ENCODE measurements around the gene NTN4. TPM values are rescaled to one million over a fixed set of nuclear protein-coding genes. Genes with fewer than 3 reads are reported as not detected.

The NTN4 gene
- total and polyA plus RNA-seq, 4 donors = 3.2 to 30.5 (median 15.0) TPM

DNA sequence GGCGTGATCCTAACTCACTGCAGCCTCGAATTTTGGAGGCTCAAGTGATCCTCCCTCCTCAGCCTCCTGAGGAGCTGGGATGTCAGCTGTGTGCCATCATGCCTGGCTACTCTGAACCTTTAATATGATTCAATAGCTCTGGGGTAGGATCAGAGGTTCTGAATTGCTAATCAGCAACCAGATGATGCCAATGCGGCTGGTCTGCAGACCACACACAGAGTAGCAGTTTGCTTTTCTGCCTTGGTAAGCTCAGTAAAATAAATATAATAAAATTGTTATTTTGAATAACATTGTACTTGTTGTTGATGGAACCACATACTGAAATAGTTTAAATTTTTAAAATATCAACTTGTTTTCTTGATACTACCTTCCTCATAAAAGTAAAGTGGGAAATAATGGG, 86.6 kb downstream of the NTN4 start (continued):
- TF ChIP-seq, protein P1, sequence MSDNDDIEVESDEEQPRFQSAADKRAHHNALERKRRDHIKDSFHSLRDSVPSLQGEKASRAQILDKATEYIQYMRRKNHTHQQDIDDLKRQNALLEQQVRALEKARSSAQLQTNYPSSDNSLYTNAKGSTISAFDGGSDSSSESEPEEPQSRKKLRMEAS (IDR thresholded peaks at IDR 0.05) = no peak
- TF ChIP-seq TAF1 (conservative IDR thresholded peaks at IDR 0.05) = no peak
- no peak for TF ChIP-seq EGR1 (IDR thresholded peaks at IDR 0.05; ENCODE audit: low read depth in 2 of 2)

DNA sequence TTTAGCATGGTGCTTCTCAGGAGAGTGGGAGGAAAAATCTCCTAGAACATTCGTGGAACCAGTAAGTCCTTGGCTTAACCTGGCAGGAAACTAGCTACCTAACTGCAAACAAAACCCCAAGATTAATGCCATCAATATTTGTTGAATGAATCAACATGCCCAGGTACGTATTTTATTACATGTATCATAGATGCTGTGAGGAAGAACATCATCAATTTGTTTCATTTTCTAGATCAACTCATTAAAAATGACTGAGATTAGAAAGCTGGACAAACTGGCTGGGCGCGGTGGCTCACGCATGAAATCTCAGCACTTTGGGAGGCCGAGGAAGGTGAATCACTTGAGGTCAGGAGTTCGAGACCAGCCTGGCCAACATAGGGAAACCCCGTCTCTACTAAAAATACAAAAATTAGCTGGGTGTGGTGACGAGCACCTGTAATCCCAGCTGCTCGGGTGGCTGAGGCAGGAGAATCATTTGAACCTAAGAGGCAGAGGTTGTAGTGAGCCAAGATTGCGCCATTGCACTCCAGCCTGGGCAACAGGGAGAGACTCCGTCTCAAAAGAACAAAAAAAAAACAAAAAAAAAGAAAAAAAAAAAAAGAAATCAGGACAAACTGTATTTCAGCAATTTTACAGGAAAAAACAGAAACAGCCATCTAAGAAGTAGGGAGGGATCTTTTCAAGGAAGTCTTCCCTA, 88.7 kb downstream of the NTN4 start:
- TF ChIP-seq FOXA1 (IDR thresholded peaks at IDR 0.05) (no peak), GABPA (IDR thresholded peaks at IDR 0.05 in 1 of 2, conservative IDR thresholded peaks at IDR 0.05 in 1 of 2) (no peak), YY1 (IDR thresholded peaks at IDR 0.05) (no peak), TAF1 (conservative IDR thresholded peaks at IDR 0.05) (no peak), FOXA2 (IDR thresholded peaks at IDR 0.05) (no peak), JUND (IDR thresholded peaks at IDR 0.05) (no peak), NR2F2 (IDR thresholded peaks at IDR 0.05) (no peak)
- TF ChIP-seq, protein P2, sequence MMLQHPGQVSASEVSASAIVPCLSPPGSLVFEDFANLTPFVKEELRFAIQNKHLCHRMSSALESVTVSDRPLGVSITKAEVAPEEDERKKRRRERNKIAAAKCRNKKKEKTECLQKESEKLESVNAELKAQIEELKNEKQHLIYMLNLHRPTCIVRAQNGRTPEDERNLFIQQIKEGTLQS (IDR thresholded peaks at IDR 0.05) = no peak
- H3K36me3 ChIP-seq (ENCODE audit: control insufficient read depth in 4 of 4, insufficient read depth in 3 of 4, low read depth in 1 of 4, low read length in 3 of 4) = peaks cover 0 to 5% (median 0%) of the 10 kb centered on the region in 4 donors
- 72% methylated on average over 12 of the region's 12 CpGs for WGBS
- no peak for DNase-seq (ENCODE audit: low spot score)
- H3K9ac ChIP-seq (ENCODE audit: low read depth in 1 of 2, low read length in 2 of 2) = no peak overlapping the region
- no peaks in the 10 kb centered on the region for H3K9me3 ChIP-seq (ENCODE audit: control insufficient read depth in 4 of 4, low read length in 3 of 4)
- H3K27me3 ChIP-seq (ENCODE audit: control insufficient read depth in 4 of 4, insufficient read depth in 4 of 4, low read length in 3 of 4) = no peaks in the 10 kb centered on the region
- H3K27ac ChIP-seq (ENCODE audit: low read depth in 1 of 2, low read length in 2 of 2) = no peak overlapping the region
- H3K4me3 ChIP-seq (ENCODE audit: low read depth in 1 of 3, low read length in 3 of 3) = no peak overlapping the region
- H3K4me1 ChIP-seq (ENCODE audit: control insufficient read depth in 4 of 4, insufficient read depth in 4 of 4, low read length in 3 of 4) = peaks cover 3 to 31% (median 14%) of the 10 kb centered on the region in 4 donors

DNA sequence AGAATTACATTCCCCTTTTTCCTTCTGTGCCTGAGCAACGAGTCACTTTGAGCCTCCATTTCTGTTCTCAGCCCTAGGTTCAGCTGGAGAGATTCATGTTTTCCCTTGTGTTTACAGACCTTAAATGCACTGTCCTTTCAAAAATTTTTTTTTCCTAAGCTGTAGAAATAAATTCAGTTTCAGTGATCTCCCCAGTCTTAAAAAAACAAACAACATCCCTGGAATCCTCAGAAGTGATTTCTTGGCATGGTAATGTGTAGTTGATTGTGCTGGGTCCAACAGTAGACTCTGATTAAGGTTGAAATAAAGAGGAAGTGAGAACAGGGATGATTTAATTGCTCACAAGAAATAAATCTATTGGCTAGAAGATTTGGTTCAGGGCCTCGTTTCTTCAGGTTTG, 89.3 kb downstream of the NTN4 start:
- no peak overlapping the region for H3K27ac ChIP-seq (ENCODE audit: low read depth in 1 of 2, low read length in 2 of 2)
- WGBS = 55% methylated on average over 2 of the region's 2 CpGs

More for the DNA sequence above, 89.3 kb downstream of the NTN4 start:
- Histone ChIP-seq H3K4me1 (ENCODE audit: control insufficient read depth in 4 of 4, insufficient read depth in 4 of 4, low read length in 3 of 4) (peaks cover 3 to 28% (median 14%) of the 10 kb centered on the region in 4 donors), H3K27me3 (ENCODE audit: control insufficient read depth in 4 of 4, insufficient read depth in 4 of 4, low read length in 3 of 4) (no peaks in the 10 kb centered on the region), H3K9me3 (ENCODE audit: control insufficient read depth in 4 of 4, low read length in 3 of 4) (no peaks in the 10 kb centered on the region), H3K36me3 (ENCODE audit: control insufficient read depth in 4 of 4, insufficient read depth in 3 of 4, low read depth in 1 of 4, low read length in 3 of 4) (peaks cover 0 to 5% (median 0%) of the 10 kb centered on the region in 4 donors), H3K9ac (ENCODE audit: low read depth in 1 of 2, low read length in 2 of 2) (no peak overlapping the region), H3K4me3 (ENCODE audit: low read depth in 1 of 3, low read length in 3 of 3) (no peak overlapping the region)
- no peak for DNase-seq (ENCODE audit: low spot score)
- TF ChIP-seq SP1 (IDR thresholded peaks at IDR 0.05) = no peak
- no peak for TF ChIP-seq RAD21 (IDR thresholded peaks at IDR 0.05)
- TF ChIP-seq, protein P2 (IDR thresholded peaks at IDR 0.05) = no peak
- TF ChIP-seq, protein P3, sequence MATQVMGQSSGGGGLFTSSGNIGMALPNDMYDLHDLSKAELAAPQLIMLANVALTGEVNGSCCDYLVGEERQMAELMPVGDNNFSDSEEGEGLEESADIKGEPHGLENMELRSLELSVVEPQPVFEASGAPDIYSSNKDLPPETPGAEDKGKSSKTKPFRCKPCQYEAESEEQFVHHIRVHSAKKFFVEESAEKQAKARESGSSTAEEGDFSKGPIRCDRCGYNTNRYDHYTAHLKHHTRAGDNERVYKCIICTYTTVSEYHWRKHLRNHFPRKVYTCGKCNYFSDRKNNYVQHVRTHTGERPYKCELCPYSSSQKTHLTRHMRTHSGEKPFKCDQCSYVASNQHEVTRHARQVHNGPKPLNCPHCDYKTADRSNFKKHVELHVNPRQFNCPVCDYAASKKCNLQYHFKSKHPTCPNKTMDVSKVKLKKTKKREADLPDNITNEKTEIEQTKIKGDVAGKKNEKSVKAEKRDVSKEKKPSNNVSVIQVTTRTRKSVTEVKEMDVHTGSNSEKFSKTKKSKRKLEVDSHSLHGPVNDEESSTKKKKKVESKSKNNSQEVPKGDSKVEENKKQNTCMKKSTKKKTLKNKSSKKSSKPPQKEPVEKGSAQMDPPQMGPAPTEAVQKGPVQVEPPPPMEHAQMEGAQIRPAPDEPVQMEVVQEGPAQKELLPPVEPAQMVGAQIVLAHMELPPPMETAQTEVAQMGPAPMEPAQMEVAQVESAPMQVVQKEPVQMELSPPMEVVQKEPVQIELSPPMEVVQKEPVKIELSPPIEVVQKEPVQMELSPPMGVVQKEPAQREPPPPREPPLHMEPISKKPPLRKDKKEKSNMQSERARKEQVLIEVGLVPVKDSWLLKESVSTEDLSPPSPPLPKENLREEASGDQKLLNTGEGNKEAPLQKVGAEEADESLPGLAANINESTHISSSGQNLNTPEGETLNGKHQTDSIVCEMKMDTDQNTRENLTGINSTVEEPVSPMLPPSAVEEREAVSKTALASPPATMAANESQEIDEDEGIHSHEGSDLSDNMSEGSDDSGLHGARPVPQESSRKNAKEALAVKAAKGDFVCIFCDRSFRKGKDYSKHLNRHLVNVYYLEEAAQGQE (IDR thresholded peaks at IDR 0.05) = no peak
- no peak for TF ChIP-seq RXRA (IDR thresholded peaks at IDR 0.05)
- no peak for TF ChIP-seq EGR1 (IDR thresholded peaks at IDR 0.05; ENCODE audit: low read depth in 2 of 2)
- no peak for TF ChIP-seq HNF4A (conservative IDR thresholded peaks at IDR 0.05)
- TF ChIP-seq, protein P1 (IDR thresholded peaks at IDR 0.05) = no peak
- no peak for TF ChIP-seq HNF4G (IDR thresholded peaks at IDR 0.05)
- no peak for TF ChIP-seq YY1 (IDR thresholded peaks at IDR 0.05)
- no peak for TF ChIP-seq GABPA (IDR thresholded peaks at IDR 0.05 in 1 of 2, conservative IDR thresholded peaks at IDR 0.05 in 1 of 2)
- no peak for TF ChIP-seq FOXA2 (IDR thresholded peaks at IDR 0.05)
- TF ChIP-seq JUND (IDR thresholded peaks at IDR 0.05) = no peak
- TF ChIP-seq, protein P4, sequence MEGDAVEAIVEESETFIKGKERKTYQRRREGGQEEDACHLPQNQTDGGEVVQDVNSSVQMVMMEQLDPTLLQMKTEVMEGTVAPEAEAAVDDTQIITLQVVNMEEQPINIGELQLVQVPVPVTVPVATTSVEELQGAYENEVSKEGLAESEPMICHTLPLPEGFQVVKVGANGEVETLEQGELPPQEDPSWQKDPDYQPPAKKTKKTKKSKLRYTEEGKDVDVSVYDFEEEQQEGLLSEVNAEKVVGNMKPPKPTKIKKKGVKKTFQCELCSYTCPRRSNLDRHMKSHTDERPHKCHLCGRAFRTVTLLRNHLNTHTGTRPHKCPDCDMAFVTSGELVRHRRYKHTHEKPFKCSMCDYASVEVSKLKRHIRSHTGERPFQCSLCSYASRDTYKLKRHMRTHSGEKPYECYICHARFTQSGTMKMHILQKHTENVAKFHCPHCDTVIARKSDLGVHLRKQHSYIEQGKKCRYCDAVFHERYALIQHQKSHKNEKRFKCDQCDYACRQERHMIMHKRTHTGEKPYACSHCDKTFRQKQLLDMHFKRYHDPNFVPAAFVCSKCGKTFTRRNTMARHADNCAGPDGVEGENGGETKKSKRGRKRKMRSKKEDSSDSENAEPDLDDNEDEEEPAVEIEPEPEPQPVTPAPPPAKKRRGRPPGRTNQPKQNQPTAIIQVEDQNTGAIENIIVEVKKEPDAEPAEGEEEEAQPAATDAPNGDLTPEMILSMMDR (IDR thresholded peaks at IDR 0.05; ENCODE audit: low read depth, low read length, missing input control) = no peak
- TF ChIP-seq TAF1 (conservative IDR thresholded peaks at IDR 0.05) = no peak
- TF ChIP-seq NR2F2 (IDR thresholded peaks at IDR 0.05) = no peak
- no peak for TF ChIP-seq FOXA1 (IDR thresholded peaks at IDR 0.05)

Measured in liver (tissue), 9 donors.